ENCODE results near the gene MFAP5. TPM values are rescaled to one million over a fixed set of nuclear protein-coding genes. Genes with fewer than 3 reads are reported as not detected.

The MFAP5 gene
- total and polyA plus RNA-seq, 2 of the 4 experiments (the other 2 are of a cell fraction): 0.90 to 1.9 TPM

- no peak overlapping the region for H2BK5ac ChIP-seq (ENCODE audit: low read depth, low read length, poor library complexity, severe bottlenecking)
- CTCF ChIA-PET: no interaction called here
- H3K14ac ChIP-seq (replicated peaks; ENCODE audit: low read depth, low read length): no peak overlapping the region
- intact Hi-C loops (cut with micrococcal nuclease): no loop called here
- no peak overlapping the region for H2AK5ac ChIP-seq (ENCODE audit: low read depth, low read length)
- no peaks in the 10 kb centered on the region for H3K36me3 ChIP-seq (ENCODE audit: control insufficient read depth, insufficient read depth, low read length)
- POLR2A ChIA-PET (ENCODE audit: unreplicated experiment): no interaction called here
- H2BK15ac ChIP-seq (ENCODE audit: low read depth, low read length): no peak overlapping the region
- no peaks in the 10 kb centered on the region for H3K9me1 ChIP-seq (ENCODE audit: insufficient read depth, low read length)
- H3K27me3 ChIP-seq (ENCODE audit: control insufficient read depth, insufficient read depth, low read length): no peaks in the 10 kb centered on the region
- no peaks in the 10 kb centered on the region for H3K9me3 ChIP-seq (ENCODE audit: control insufficient read depth, insufficient read depth, low read length)
- H4K8ac ChIP-seq (ENCODE audit: low read depth in 2 of 2, low read length in 2 of 2): no peak overlapping the region
- no peak overlapping the region for H4K91ac ChIP-seq (ENCODE audit: insufficient read depth, low read depth, low read length)
- H3K4me1 ChIP-seq (ENCODE audit: control insufficient read depth, insufficient read depth, low read length): no peaks in the 10 kb centered on the region
- in situ Hi-C loops (cut with MboI; ENCODE audit: low sequenced_read_pairs): no loop called here
- H2AFZ ChIP-seq (replicated peaks; ENCODE audit: low read length, poor library complexity): no peak overlapping the region
- BruUV-seq (replicated peaks): no TSS peak
- H3K79me1 ChIP-seq (ENCODE audit: low read depth in 1 of 2, low read length in 2 of 2): no peaks in the 10 kb centered on the region
- no peak overlapping the region for H3K56ac ChIP-seq (ENCODE audit: extremely low read depth, insufficient read depth, low read length)
- 40% methylated on average over 2 of the region's 4 CpGs; no CpG with 5 or more reads in 1 of the 2 experiments for WGBS, 2 experiments (ENCODE audit: extremely low coverage in 2 of 2, insufficient read length in 1 of 2)
- no peak for TF ChIP-seq ELK1 (IDR thresholded peaks at IDR 0.05; ENCODE audit: borderline replicate concordance, low read depth, low read length)
- no peak for TF ChIP-seq NFE2L2 (IDR thresholded peaks at IDR 0.05; ENCODE audit: low read depth, low read length)
- TF ChIP-seq MAFK (IDR thresholded peaks at IDR 0.05; ENCODE audit: low read depth, low read length): no peak
- TF ChIP-seq CHD1 (IDR thresholded peaks at IDR 0.05; ENCODE audit: low read depth, low read length): no peak
- TF ChIP-seq MXI1 (IDR thresholded peaks at IDR 0.05; ENCODE audit: borderline replicate concordance, low read depth, low read length): no peak
- no peak for TF ChIP-seq MAZ (IDR thresholded peaks at IDR 0.05; ENCODE audit: borderline replicate concordance, low read depth, low read length)
- TF ChIP-seq RAD21 (IDR thresholded peaks at IDR 0.05; ENCODE audit: low read length): no peak
- TF ChIP-seq POLR2A (IDR thresholded peaks at IDR 0.05; ENCODE audit: low read depth, low read length): no peak
- TF ChIP-seq BHLHE40 (IDR thresholded peaks at IDR 0.05; ENCODE audit: low read depth, low read length): no peak
- TF ChIP-seq FOS (IDR thresholded peaks at IDR 0.05; ENCODE audit: low read depth, low read length): no peak
- no peak for TF ChIP-seq CTCF (conservative IDR thresholded peaks at IDR 0.05; ENCODE audit: low read depth, low read length)
- no peak for TF ChIP-seq RCOR1 (IDR thresholded peaks at IDR 0.05; ENCODE audit: insufficient replicate concordance, low read length)
- no peak for TF ChIP-seq USF2 (IDR thresholded peaks at IDR 0.05; ENCODE audit: low read depth, low read length)
- no peak for TF ChIP-seq RFX5 (IDR thresholded peaks at IDR 0.05; ENCODE audit: low read depth, low read length)
- DNase-seq: no peak
- H4K20me1 ChIP-seq (ENCODE audit: insufficient read depth, low read length): no peaks in the 10 kb centered on the region
- dilution Hi-C loops (cut with HindIII; ENCODE audit: low sequenced_read_pairs, unreplicated experiment): no loop called here
- no peak overlapping the region for H3K27ac ChIP-seq (ENCODE audit: insufficient read depth, low read length)
- H4K5ac ChIP-seq (ENCODE audit: low read depth, low read length): no peak overlapping the region
- H3K9ac ChIP-seq (ENCODE audit: low read depth, low read length): no peak overlapping the region
- H2BK120ac ChIP-seq (ENCODE audit: low read depth, low read length): no peak overlapping the region
- H3K18ac ChIP-seq (ENCODE audit: low read depth, low read length): no peak overlapping the region
- no peak overlapping the region for H3K4me3 ChIP-seq (ENCODE audit: insufficient read depth, low read depth, low read length)
- no peak overlapping the region for H2BK20ac ChIP-seq (ENCODE audit: low read depth, low read length)
- H2AK9ac ChIP-seq (replicated peaks; ENCODE audit: low read depth, low read length, poor library complexity): no peak overlapping the region
- ATAC-seq (ENCODE audit: low read depth): no peak
- H3K4ac ChIP-seq (ENCODE audit: low read depth, low read length): no peak overlapping the region
- H3K4me2 ChIP-seq (ENCODE audit: low read depth, low read length): no peak overlapping the region
- no peak overlapping the region for H3K23ac ChIP-seq (ENCODE audit: low read depth, low read length)
These were observed 40.0 kb downstream of the MFAP5 start for GRCh38 chr12:8622646-8623045.
